Hippocampal formation (tissue), 2 donors: Measurements from ENCODE around the gene ST13.
"Not testable (repeated sequence)": the region's sequence is repeated elsewhere in the genome, so short reads cannot be mapped to it uniquely, and the experiment has no call there.

Experiments
- DNase-seq, 2 donors: peaks; one replicate each; lab custom pipeline; 2025; lab: John Stamatoyannopoulos, UW

The ST13 gene

GRCh38 chr22:40856513-40857308 is at the start of gene ST13, which contains the start of gene XPNPEP3:
Gene ST13 (minus strand): TSS chr22:40856639. CDS start chr22:40856540, 99 bp downstream.
Gene XPNPEP3 (plus strand): TSS chr22:40857148. CDS start chr22:40857182, 34 bp downstream.
- DNase-seq = peak; percentile 90 to 93

GRCh38 chr22:40904101-40904500 is 47.7 kb upstream of the ST13 start:
- no peak for DNase-seq

GRCh38 chr22:40898850-40899357 is 42.5 kb upstream of the ST13 start:
- peak in 1 of 2 donors; percentile 71 for DNase-seq

- DNase-seq = no peak
Observed at GRCh38 chr22:40894417-40894816, 38.0 kb upstream of the ST13 start.

- DNase-seq = no peak
Observed at GRCh38 chr22:40890881-40891280, 34.4 kb upstream of the ST13 start.

- no peak for DNase-seq
Observed at GRCh38 chr22:40889116-40889515, 32.7 kb upstream of the ST13 start.

- no peak for DNase-seq
Observed at GRCh38 chr22:40878922-40879321, 22.5 kb upstream of the ST13 start.

- DNase-seq = no peak
Observed at GRCh38 chr22:40877488-40877887, 21.0 kb upstream of the ST13 start.

- DNase-seq = no peak
Observed at GRCh38 chr22:40876907-40877306, 20.5 kb upstream of the ST13 start.

- DNase-seq = no peak
Observed at GRCh38 chr22:40875111-40875510, 18.7 kb upstream of the ST13 start.

GRCh38 chr22:40874016-40874415 is 17.6 kb upstream of the ST13 start:
- DNase-seq = no peak

- DNase-seq = not testable (repeated sequence)
Observed at GRCh38 chr22:40868379-40868778, 11.9 kb upstream of the ST13 start.

- no peak for DNase-seq
Observed at GRCh38 chr22:40867109-40867508, 10.7 kb upstream of the ST13 start.

GRCh38 chr22:40862537-40862936 is 6.1 kb upstream of the ST13 start:
- no peak for DNase-seq

- no peak for DNase-seq
Observed at GRCh38 chr22:40862013-40862412, 5.6 kb upstream of the ST13 start, which contains the start of gene DNAJB7. Gene DNAJB7 (minus strand): TSS chr22:40862113. CDS start chr22:40861994, 119 bp downstream.

GRCh38 chr22:40857309-40857855 is 943 bp upstream of the ST13 start:
- no peak for DNase-seq

GRCh38 chr22:40855979-40856512 is 393 bp downstream of the ST13 start:
- DNase-seq = peak; percentile 29 to 61

- no peak for DNase-seq
Observed at GRCh38 chr22:40855071-40855978, 1.1 kb downstream of the ST13 start.

- DNase-seq = peak in 1 of 2 donors; percentile 12
Observed at GRCh38 chr22:40853961-40854360, 2.5 kb downstream of the ST13 start.

GRCh38 chr22:40853333-40853732 is 3.1 kb downstream of the ST13 start:
- DNase-seq = no peak

- DNase-seq = not testable (repeated sequence)
Observed at GRCh38 chr22:40845816-40846215, 10.6 kb downstream of the ST13 start.

GRCh38 chr22:40844951-40845350 is 11.5 kb downstream of the ST13 start:
- DNase-seq = no peak
